A549 (cell line): ENCODE results near the gene SCN9A. TPM values are rescaled to one million over a fixed set of nuclear protein-coding genes. Genes with fewer than 3 reads are reported as not detected.

Experiments
- ATAC-seq, 2 experiments: fragments of 200-7000 bp in 1 of 2; fragments of >200 bp in 1 of 2; cut with Nextera tagmentation in 1 of 2; cut with Tn5 transposase in 1 of 2; 3 replicates each; pipeline versions ENCODE4 v1.8.0 to v1.9.1; 2018 to 2020; ENCODE audit warnings: mild to moderate bottlenecking in 1 of 2, moderate library complexity in 1 of 2
- CTCF ChIA-PET: fragments of 300-600 bp; sonication (Branson Sonifier 250); formaldehyde crosslinking; extraction: SDS; loops from one replicate; lab custom pipeline; 2021; ENCODE audit warnings: antibody characterized with exemption, inconsistent platforms; lab: Yijun Ruan, JAX
- POLR2A ChIA-PET: fragments of 350-600 bp; formaldehyde crosslinking; extraction: SDS; loops from one replicate; lab custom pipeline; 2021; ENCODE audit warnings: antibody characterized with exemption, inconsistent platforms; lab: Yijun Ruan, JAX
- DNase-seq, 2 experiments: peaks; one replicate each; pipeline versions ENCODE4 v3.0.0 to v3.0.0-alpha.2; 2011 to 2016; ENCODE audit warnings: low read depth in 1 of 2, low spot score in 1 of 2
- FAIRE-seq: peaks from 2 replicates; lab custom pipeline; 2011; peaks lifted over from hg19 to GRCh38; lab: Jason Lieb, UNC
- H3K27ac ChIP-seq, 2 experiments: fragments of >200 bp; sonication (Bioruptor Twin); formaldehyde crosslinking; 3 replicates each; pipeline ENCODE4 v1.5.1; 2016 to 2017
- H3K4me1 ChIP-seq: fragments of >200 bp; sonication (Bioruptor Twin); formaldehyde crosslinking; 3 replicates; pipeline ENCODE4 v1.6.1; 2016
- H3K4me2 ChIP-seq: fragments of >200 bp; sonication (Bioruptor Twin); formaldehyde crosslinking; 3 replicates; pipeline ENCODE4 v1.6.1; 2016
- H3K4me3 ChIP-seq: fragments of >200 bp; sonication (Bioruptor Twin); formaldehyde crosslinking; 3 replicates; pipeline ENCODE4 v1.5.1; 2016
- H3K9me3 ChIP-seq: fragments of >200 bp; sonication (Bioruptor Twin); formaldehyde crosslinking; 3 replicates; pipeline ENCODE4 v1.6.1; 2016
- CBX8 ChIP-seq: fragments of 200-600 bp; sonication (generic); IDR thresholded peaks from 2 replicates; pipeline ENCODE4 v1.6.1; 2016
- CHD2 ChIP-seq: fragments of 150-350 bp; IDR thresholded peaks from 2 replicates; pipeline ENCODE4 v1.6.1; 2014; ENCODE audit warnings: low read length; ENCODE audit not compliant: partially characterized antibody
- CHD4 ChIP-seq: fragments of 200-600 bp; sonication (generic); IDR thresholded peaks from 2 replicates; pipeline ENCODE4 v1.6.1; 2016; ENCODE audit warnings: antibody characterized with exemption, mild to moderate bottlenecking, borderline replicate concordance
- EHF ChIP-seq: fragments of 250-450 bp; sonication (Bioruptor Pico); IDR thresholded peaks from 2 replicates; pipeline ENCODE4 v1.5.0; 2020; ENCODE audit warnings: mild to moderate bottlenecking
- ESRRA ChIP-seq: fragments of 150-350 bp; IDR thresholded peaks from 2 replicates; pipeline ENCODE4 v1.6.1; 2014; ENCODE audit warnings: mild to moderate bottlenecking, low read length, borderline replicate concordance
- FOSL2 ChIP-seq, 2 experiments: fragments of 450-650 bp in 1 of 2; fragments of >200 bp in 1 of 2; sonication (Bioruptor Twin) in 1 of 2; formaldehyde crosslinking; IDR thresholded peaks; 2 replicates each; pipeline versions ENCODE4 v1.5.0 to v1.6.1; 2016 to 2020; ENCODE audit warnings: mild to moderate bottlenecking in 1 of 2, moderate library complexity in 1 of 2
- HDAC2 ChIP-seq: fragments of 200-600 bp; sonication (generic); IDR thresholded peaks from 2 replicates; pipeline ENCODE4 v1.6.1; 2016
- HES2 ChIP-seq: fragments of >200 bp; sonication (Bioruptor Twin); formaldehyde crosslinking; IDR thresholded peaks from 2 replicates; pipeline ENCODE4 v1.6.1; 2016
- HOXA7 ChIP-seq: fragments of 250-450 bp; sonication (Bioruptor Pico); IDR thresholded peaks from 2 replicates; pipeline ENCODE4 v1.5.0; 2020; ENCODE audit warnings: mild to moderate bottlenecking, moderate library complexity
- JUN ChIP-seq, 2 experiments: fragments of >200 bp; sonication (Bioruptor Twin); formaldehyde crosslinking; IDR thresholded peaks; 2 replicates in 1 of 2; 3 replicates in 1 of 2; pipeline ENCODE4 v1.6.1; 2016 to 2017
- KDM1A ChIP-seq: fragments of 200-600 bp; sonication (generic); IDR thresholded peaks from 2 replicates; pipeline ENCODE4 v1.6.1; 2016; ENCODE audit warnings: low read depth, mild to moderate bottlenecking
- MAFK ChIP-seq: fragments of 450-650 bp; IDR thresholded peaks from 2 replicates; pipeline ENCODE4 v1.6.1; 2014; ENCODE audit not compliant: partially characterized antibody
- MAZ ChIP-seq: fragments of 150-350 bp; IDR thresholded peaks from 2 replicates; pipeline ENCODE4 v1.6.1; 2014; ENCODE audit warnings: antibody characterized with exemption, low read depth, low read length, borderline replicate concordance
- MYC ChIP-seq: IDR thresholded peaks from 2 replicates; pipeline ENCODE4 v1.6.1; 2012; ENCODE audit warnings: mild to moderate bottlenecking, inconsistent platforms, low read length, improper control_type of control experiment, borderline replicate concordance
- POLR2A ChIP-seq: IDR thresholded peaks from 2 replicates; pipeline ENCODE4 v1.6.1; 2012; ENCODE audit warnings: mild to moderate bottlenecking, low read length
- RAD21 ChIP-seq, 2 experiments: fragments of >200 bp in 1 of 2; sonication (Bioruptor Twin) in 1 of 2; formaldehyde crosslinking in 1 of 2; IDR thresholded peaks in 1 of 2; conservative IDR thresholded peaks in 1 of 2; 2 replicates in 1 of 2; 3 replicates in 1 of 2; pipeline ENCODE4 v1.6.1; 2012 to 2018; ENCODE audit warnings: inconsistent platforms in 1 of 2
- RFX5 ChIP-seq: fragments of 450-650 bp; IDR thresholded peaks from 2 replicates; pipeline ENCODE4 v1.7.1; 2014; ENCODE audit warnings: antibody characterized with exemption, mild to moderate bottlenecking, moderate library complexity
- RNF2 ChIP-seq: fragments of 200-600 bp; sonication (generic); IDR thresholded peaks from 2 replicates; pipeline ENCODE4 v1.6.1; 2016; ENCODE audit warnings: low read depth, mild to moderate bottlenecking, antibody characterized with exemption, moderate library complexity, borderline replicate concordance
- TFCP2L1 ChIP-seq: fragments of 250-450 bp; sonication (Bioruptor Pico); IDR thresholded peaks from 2 replicates; pipeline ENCODE4 v1.5.0; 2021; ENCODE audit warnings: mild to moderate bottlenecking
- ZC3H11A ChIP-seq: fragments of 450-650 bp; IDR thresholded peaks from 2 replicates; pipeline ENCODE4 v1.6.1; 2014; ENCODE audit warnings: antibody characterized with exemption, mild to moderate bottlenecking
- WGBS: methylation state at CpG from one replicate; pipeline ENCODE4 v1.1.6; 2017; ENCODE audit errors: missing lambda C conversion rate; 5-methylcytosine and 5-hydroxymethylcytosine counted together
- polyA plus RNA-seq, 4 experiments: library from polyadenylated mRNA; depleted of rRNA in 3 of 4; stranded (reverse); fragments of >200 nt; fragmentation: RNase III in 1 of 4; extraction: RNeasy Plus Mini Kit Qiagen cat#74134 plus additional on column Dnase treatment in 1 of 4; gene quantifications; 2 replicates in 3 of 4; 3 replicates in 1 of 4; pipeline ENCODE4 v1.2.3, GENCODE V29; 2011 to 2017
- TF ChIP-seq, protein P1 (sequence below): fragments of >200 bp; sonication (Bioruptor Twin); formaldehyde crosslinking; IDR thresholded peaks from 3 replicates; pipeline ENCODE4 v1.6.1; 2016
- TF ChIP-seq, protein P2 (sequence below): fragments of 150-350 bp; IDR thresholded peaks from 2 replicates; pipeline ENCODE4 v1.6.1; 2014; ENCODE audit warnings: low read depth, mild to moderate bottlenecking, low read length
- TF ChIP-seq, protein P3 (sequence below): fragments of 250-450 bp; sonication (Bioruptor Pico); IDR thresholded peaks from 2 replicates; pipeline ENCODE4 v1.5.0; 2021; ENCODE audit warnings: mild to moderate bottlenecking, moderate library complexity, borderline replicate concordance

Gene SCN9A
- polyA plus RNA-seq, 2 of the 4 experiments (the other 2 are of a cell fraction): 7.7 to 23.6 TPM

DNA sequence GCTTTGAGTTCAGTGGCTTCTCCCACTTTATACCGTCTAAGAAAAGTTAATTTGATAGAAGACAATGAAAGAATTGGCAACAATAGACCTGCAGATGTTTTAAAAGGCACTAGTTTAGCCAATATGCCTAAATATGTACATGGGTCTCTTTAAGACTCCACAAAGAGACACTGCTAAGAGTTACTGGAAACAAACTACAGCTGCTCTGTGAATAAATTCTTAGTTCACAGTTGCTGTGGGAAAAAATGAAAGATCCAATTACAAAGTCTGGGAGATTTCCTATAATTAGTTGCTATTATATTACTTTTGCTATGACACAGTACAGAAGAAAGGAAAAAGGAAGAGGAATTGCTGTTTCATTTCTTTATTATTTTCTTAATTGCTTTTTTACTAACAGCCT, 34.3 kb downstream of the SCN9A start:
- Histone ChIP-seq H3K9me3 (no peaks in the 10 kb centered on the region), H3K4me2 (no peak overlapping the region), H3K27ac (no peak overlapping the region), H3K4me1 (peaks cover 36% of the 10 kb centered on the region), H3K4me3 (no peak overlapping the region)
- no peak for ATAC-seq
- no peak for DNase-seq
- 22% methylated on average over 1 of the region's 1 CpG for WGBS
- TF ChIP-seq EHF (CRISPR knock-in tag): no peak
- no peak for TF ChIP-seq CHD2
- no peak for TF ChIP-seq MYC
- no peak for FAIRE-seq
- ChIA-PET POLR2A (no interaction called here), CTCF (no interaction called here)

GRCh38 chr2:166338831-166339339, 36.9 kb downstream of the SCN9A start:
- ATAC-seq (no peak), FAIRE-seq (no peak), DNase-seq (no peak)
- WGBS: 50% methylated on average over 4 of the region's 4 CpGs
- TF ChIP-seq FOSL2 (IDR thresholded peaks at IDR 0.05) (no peak), FOSL2 (CRISPR knock-in tag; IDR thresholded peaks at IDR 0.05) (peak; percentile 30; the same call in 1 of the 2 replicates)
- TF ChIP-seq, protein P1, sequence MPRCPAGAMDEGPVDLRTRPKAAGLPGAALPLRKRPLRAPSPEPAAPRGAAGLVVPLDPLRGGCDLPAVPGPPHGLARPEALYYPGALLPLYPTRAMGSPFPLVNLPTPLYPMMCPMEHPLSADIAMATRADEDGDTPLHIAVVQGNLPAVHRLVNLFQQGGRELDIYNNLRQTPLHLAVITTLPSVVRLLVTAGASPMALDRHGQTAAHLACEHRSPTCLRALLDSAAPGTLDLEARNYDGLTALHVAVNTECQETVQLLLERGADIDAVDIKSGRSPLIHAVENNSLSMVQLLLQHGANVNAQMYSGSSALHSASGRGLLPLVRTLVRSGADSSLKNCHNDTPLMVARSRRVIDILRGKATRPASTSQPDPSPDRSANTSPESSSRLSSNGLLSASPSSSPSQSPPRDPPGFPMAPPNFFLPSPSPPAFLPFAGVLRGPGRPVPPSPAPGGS: no peak
- CTCF ChIA-PET: no interaction called here
- no peak overlapping the region for H3K4me2 ChIP-seq
- POLR2A ChIA-PET: no interaction called here
- no peaks in the 10 kb centered on the region for H3K9me3 ChIP-seq
- H3K4me1 ChIP-seq: peaks cover 34% of the 10 kb centered on the region; the same call in 2 of the 3 replicates
- no peak overlapping the region for H3K27ac ChIP-seq
- H3K4me3 ChIP-seq: no peak overlapping the region

DNA sequence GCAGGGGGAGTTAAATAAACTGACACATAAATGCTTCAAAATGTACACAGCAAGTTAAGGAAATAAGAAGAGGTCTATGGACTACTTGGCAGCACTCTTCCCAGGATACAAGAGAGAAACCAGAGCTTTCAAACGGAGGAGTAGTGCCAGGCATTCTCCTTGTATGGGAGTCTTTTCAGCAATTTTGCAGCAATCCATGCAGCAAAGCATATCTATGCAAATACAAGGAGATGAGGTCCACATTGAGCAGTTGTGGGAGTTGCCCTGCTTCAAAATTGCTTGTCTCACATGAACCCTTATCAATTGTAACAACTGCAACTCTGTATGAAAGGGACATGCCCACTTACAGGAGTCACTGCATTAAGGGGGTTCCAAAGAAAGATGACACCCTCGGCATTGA, 37.8 kb downstream of the SCN9A start:
- no peak for TF ChIP-seq POLR2A
- TF ChIP-seq, protein P2, sequence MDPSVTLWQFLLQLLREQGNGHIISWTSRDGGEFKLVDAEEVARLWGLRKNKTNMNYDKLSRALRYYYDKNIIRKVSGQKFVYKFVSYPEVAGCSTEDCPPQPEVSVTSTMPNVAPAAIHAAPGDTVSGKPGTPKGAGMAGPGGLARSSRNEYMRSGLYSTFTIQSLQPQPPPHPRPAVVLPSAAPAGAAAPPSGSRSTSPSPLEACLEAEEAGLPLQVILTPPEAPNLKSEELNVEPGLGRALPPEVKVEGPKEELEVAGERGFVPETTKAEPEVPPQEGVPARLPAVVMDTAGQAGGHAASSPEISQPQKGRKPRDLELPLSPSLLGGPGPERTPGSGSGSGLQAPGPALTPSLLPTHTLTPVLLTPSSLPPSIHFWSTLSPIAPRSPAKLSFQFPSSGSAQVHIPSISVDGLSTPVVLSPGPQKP: no peak
- TF ChIP-seq CBX8: no peak
- TF ChIP-seq, protein P3, sequence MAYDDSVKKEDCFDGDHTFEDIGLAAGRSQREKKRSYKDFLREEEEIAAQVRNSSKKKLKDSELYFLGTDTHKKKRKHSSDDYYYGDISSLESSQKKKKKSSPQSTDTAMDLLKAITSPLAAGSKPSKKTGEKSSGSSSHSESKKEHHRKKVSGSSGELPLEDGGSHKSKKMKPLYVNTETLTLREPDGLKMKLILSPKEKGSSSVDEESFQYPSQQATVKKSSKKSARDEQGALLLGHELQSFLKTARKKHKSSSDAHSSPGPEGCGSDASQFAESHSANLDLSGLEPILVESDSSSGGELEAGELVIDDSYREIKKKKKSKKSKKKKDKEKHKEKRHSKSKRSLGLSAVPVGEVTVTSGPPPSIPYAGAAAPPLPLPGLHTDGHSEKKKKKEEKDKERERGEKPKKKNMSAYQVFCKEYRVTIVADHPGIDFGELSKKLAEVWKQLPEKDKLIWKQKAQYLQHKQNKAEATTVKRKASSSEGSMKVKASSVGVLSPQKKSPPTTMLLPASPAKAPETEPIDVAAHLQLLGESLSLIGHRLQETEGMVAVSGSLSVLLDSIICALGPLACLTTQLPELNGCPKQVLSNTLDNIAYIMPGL: no peak
- no peak for TF ChIP-seq ZC3H11A
- TF ChIP-seq RFX5: no peak
- no peak for TF ChIP-seq ESRRA
- TF ChIP-seq TFCP2L1 (CRISPR knock-in tag): no peak
- no peak for TF ChIP-seq MAFK
- TF ChIP-seq HOXA7 (CRISPR knock-in tag): no peak
- TF ChIP-seq RNF2: no peak
- TF ChIP-seq, all 56 proteins: peak for 0
- Histone ChIP-seq H3K4me2 (no peak overlapping the region), H3K4me1 (peaks cover 27% of the 10 kb centered on the region; the same call in 2 of the 3 replicates), H3K27ac (no peak overlapping the region), H3K4me3 (no peak overlapping the region), H3K9me3 (no peaks in the 10 kb centered on the region)
- DNase-seq: no peak
- ATAC-seq: no peak
- ChIA-PET CTCF (no interaction called here), POLR2A (no interaction called here)
- 62% methylated on average over 2 of the region's 2 CpGs for WGBS
- no peak for FAIRE-seq

DNA sequence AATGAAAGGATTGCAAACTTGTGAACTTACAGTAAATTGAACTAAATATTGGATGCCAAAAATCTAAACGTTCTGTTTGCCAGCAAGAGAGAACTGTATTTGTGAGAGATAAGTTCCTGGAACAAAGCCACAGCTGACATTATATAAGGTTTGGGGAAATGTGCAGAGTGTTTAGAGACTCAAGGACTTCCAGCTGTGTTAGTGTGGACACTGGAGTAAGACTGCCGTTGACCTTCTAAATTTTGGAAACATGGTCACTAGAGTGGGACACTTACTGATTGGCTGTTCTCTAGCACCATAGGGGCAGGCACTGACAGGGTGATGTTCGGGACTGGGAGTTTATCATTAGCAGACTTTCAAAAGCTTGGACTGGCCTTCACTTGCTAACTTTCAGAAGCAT, 40.5 kb downstream of the SCN9A start:
- POLR2A ChIA-PET: no interaction called here
- Histone ChIP-seq H3K9me3 (no peaks in the 10 kb centered on the region), H3K4me2 (peak overlapping the region; percentile 1; the same call in 1 of the 3 replicates), H3K4me3 (no peak overlapping the region), H3K4me1 (peaks cover 31% of the 10 kb centered on the region; the same call in 2 of the 3 replicates), H3K27ac (no peak overlapping the region)
- WGBS: 21% methylated on average over 3 of the region's 3 CpGs
- ATAC-seq (no peak; a peak in 1 of 6 replicates), FAIRE-seq (no peak), DNase-seq (no peak)
- CTCF ChIA-PET: interaction anchor here (1.0 kb wide), 1 partner anchor 26 kb away, joined by 4 read pairs; no protein-coding TSS in a partner anchor
- TF ChIP-seq CHD4: no peak
- TF ChIP-seq RAD21 (conservative IDR thresholded peaks at IDR 0.05 in 1 of 2, IDR thresholded peaks at IDR 0.05 in 1 of 2): no peak
- TF ChIP-seq, protein P1: no peak
- TF ChIP-seq, protein P3: no peak
- no peak for TF ChIP-seq HDAC2
- no peak for TF ChIP-seq MAZ
- no peak for TF ChIP-seq RFX5
- no peak for TF ChIP-seq MYC
- no peak for TF ChIP-seq JUN (IDR thresholded peaks at IDR 0.05)
- no peak for TF ChIP-seq KDM1A
- TF ChIP-seq HES2: no peak
